ENCODE measurements around the gene PARP15. TPM values are rescaled to one million over a fixed set of nuclear protein-coding genes. Genes with fewer than 3 reads are reported as not detected.
A peak's percentile ranks its signal among the peaks of the same experiment; 100 is the strongest.
"Not testable (repeated sequence)": the region's sequence is repeated elsewhere in the genome, so short reads cannot be mapped to it uniquely, and the experiment has no call there.

PARP15 gene
- total RNA-seq, 1 experiment from 2014 or later: 0.28 TPM

DNA sequence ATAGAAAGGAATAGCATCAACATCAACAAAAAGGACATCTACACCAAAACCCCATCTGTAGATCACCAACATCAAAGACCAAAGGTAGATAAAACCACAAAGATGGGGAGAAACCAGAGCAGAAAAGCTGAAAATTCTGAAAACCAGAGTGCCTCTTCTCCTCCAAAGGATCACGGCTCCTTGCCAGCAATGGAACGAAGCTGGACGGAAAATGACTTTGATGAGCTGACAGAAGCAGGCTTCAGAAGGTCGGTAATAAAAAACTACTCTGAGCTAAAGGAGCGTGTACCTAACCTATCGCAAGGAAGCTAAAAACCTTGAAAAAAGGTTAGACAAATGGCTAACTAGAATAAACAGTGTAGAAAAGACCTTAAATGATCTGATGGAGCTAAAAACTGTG lies 74.5 kb downstream of the PARP15 start:
- H3K9me3 ChIP-seq (replicated peaks); DNase-seq; H3K27me3 ChIP-seq; H3K36me3 ChIP-seq; H3K4me1 ChIP-seq; H3K4me3 ChIP-seq; H3K27ac ChIP-seq: not testable (repeated sequence)

DNA sequence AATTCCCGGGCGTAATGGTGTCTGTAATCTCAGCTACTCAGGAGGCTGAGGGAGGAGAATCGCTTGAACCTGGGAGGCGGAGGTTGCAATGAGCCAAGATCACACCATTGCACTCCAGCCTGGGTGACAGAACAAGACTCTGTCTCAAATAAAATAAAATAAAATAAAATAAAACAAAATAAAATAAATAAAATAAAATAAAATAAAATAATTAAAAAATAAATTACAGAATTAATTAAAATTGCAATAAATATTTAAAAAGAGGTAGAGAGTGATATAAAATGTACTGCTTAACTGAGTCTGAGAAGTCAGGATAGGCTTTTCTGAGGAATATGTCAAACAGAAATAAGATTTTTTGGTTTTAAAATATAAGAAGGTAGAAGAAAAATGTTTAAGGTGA lies 80.9 kb downstream of the PARP15 start:
- not testable (repeated sequence) for H3K27ac ChIP-seq; H3K9me3 ChIP-seq (replicated peaks); H3K36me3 ChIP-seq; H3K4me3 ChIP-seq; H3K27me3 ChIP-seq; H3K4me1 ChIP-seq; DNase-seq

DNA sequence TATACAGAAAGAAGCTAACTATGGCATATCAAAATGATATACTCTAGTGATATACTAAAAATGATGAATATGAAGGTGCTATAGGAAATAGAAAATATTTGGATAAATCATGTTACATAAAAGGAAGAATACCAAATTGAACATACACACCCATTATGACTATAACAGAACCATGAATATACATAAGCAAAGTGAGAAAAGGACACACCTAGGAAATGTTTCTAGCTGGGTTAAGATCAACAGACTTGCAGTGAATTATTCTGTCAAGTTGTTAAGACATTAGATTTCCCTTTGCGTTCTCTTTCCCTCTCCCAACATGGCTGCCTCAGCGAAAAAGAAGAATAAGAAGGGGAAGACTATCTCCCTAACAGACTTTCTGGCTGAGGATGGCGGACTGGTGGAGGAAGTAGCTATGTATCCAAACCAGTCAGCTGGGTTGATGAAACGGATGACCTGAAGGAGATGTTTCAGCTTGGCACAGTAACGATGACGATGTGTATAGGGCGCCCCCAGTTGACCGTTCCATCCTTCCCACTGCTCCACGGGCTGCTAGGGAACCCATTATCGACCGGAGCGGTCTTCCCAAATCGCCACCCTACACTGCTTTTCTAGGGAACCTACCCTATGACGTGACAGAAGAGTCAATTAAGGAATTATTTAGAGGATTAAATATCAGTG lies 83.0 kb downstream of the PARP15 start:
- peaks cover 6% of the 10 kb centered on the region for H3K4me1 ChIP-seq
- H3K36me3 ChIP-seq: no peaks in the 10 kb centered on the region
- H3K27me3 ChIP-seq: no peaks in the 10 kb centered on the region
- no peak for DNase-seq
- H3K9me3 ChIP-seq (replicated peaks): no peaks in the 10 kb centered on the region
- H3K4me3 ChIP-seq: no peak overlapping the region
- H3K27ac ChIP-seq: no peak overlapping the region

DNA sequence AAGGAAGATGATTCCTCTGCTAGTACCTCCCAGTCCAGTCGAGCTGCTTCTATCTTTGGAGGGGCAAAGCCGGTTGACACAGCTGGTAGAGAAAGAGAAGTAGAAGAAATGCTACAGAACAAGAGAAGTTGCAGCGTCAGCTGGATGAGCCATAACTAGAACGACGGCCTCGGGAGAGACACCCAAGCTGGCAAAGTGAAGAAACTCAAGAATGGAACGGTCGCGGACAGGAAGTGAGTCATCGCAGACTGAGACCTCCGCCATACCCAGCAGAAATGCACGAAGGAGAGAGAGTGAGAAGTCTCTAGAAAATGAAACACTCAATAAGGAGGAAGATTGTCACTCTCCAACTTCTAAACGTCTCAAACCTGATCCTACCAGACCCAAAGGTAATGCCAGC lies 84.2 kb downstream of the PARP15 start:
- Histone ChIP-seq H3K36me3 (no peaks in the 10 kb centered on the region), H3K27me3 (no peaks in the 10 kb centered on the region), H3K4me1 (peaks cover 14% of the 10 kb centered on the region), H3K27ac (no peak overlapping the region), H3K9me3 (replicated peaks) (no peaks in the 10 kb centered on the region), H3K4me3 (no peak overlapping the region)
- DNase-seq: no peak

DNA sequence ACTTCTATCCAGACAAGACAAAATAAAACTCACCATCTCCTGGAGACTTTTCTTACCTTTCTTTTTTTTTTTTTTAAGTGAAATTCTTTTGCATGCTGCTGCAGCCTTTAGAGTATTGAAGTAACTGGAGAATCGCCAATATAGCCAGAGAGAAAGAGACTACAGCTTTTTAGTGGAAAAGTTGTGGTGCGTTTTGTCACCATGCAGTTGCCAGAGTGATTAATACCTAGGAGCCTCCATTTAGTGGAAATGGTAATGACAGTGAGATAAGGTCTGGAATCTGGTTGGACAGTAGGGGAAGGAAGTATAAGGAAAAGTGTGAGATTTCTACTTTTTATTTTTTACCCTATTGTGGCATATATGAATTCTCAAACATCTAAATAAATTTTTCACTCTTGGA lies 85.1 kb downstream of the PARP15 start:
- no peaks in the 10 kb centered on the region for H3K36me3 ChIP-seq
- H3K4me1 ChIP-seq: peaks cover 14% of the 10 kb centered on the region
- no peak overlapping the region for H3K4me3 ChIP-seq
- H3K9me3 ChIP-seq (replicated peaks): no peaks in the 10 kb centered on the region
- H3K27me3 ChIP-seq: no peaks in the 10 kb centered on the region
- H3K27ac ChIP-seq: no peak overlapping the region
- DNase-seq: no peak

DNA sequence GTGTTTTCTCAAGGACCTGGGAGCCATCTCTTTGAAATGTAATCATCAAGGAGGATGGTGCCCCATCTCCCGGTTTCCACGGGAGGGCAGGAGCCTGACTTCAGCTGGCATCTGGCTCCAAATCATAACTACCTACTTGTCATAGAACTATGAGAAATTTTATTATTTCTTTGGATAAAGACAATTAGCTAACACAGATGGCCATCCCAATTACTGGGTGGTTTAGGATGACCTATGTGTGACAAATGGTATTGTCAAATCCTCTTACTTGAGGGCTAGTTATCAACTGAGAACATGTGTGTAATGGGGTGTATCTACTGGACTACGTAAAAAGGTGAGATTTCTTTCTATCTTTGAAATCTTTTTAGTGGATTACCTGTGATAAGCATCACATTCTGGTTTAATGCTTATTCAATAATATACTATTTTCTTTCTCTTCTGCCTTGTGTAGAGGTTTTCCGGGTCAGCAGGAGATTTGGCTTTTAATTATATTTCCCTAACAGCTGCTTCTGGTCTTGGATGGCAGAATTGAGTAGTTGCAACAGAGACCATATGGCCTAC lies 87.9 kb downstream of the PARP15 start:
- peak overlapping the region; percentile 25 for H3K27ac ChIP-seq

DNA sequence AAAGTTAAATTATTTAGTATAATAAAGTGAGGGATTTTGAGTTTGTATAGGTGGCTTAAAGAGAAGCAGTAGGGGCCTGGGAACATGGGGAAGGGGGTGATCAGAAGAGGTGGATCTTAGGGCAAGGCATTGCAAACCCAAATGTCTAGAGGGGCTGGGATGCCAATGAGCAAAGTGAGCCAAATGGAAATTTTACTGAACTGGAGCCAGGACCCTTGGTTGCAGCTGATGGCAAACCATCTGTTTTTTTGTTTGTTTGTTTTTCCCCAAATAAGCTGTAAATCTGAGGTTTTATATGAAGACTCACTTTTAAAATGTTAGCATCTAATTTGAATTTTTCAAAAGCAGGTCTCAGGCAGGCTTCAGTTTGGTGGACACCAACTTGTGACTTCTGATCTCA lies 88.4 kb downstream of the PARP15 start:
- Histone ChIP-seq H3K4me1 (peaks cover 14% of the 10 kb centered on the region), H3K4me3 (no peak overlapping the region), H3K9me3 (replicated peaks) (no peaks in the 10 kb centered on the region)

More for the DNA sequence above, 87.9 kb downstream of the PARP15 start:
- Histone ChIP-seq H3K27me3 (no peaks in the 10 kb centered on the region), H3K4me3 (no peak overlapping the region), H3K4me1 (peaks cover 14% of the 10 kb centered on the region), H3K9me3 (replicated peaks) (no peaks in the 10 kb centered on the region), H3K36me3 (no peaks in the 10 kb centered on the region)
- peak; percentile 22 to 59 for DNase-seq

DNA sequence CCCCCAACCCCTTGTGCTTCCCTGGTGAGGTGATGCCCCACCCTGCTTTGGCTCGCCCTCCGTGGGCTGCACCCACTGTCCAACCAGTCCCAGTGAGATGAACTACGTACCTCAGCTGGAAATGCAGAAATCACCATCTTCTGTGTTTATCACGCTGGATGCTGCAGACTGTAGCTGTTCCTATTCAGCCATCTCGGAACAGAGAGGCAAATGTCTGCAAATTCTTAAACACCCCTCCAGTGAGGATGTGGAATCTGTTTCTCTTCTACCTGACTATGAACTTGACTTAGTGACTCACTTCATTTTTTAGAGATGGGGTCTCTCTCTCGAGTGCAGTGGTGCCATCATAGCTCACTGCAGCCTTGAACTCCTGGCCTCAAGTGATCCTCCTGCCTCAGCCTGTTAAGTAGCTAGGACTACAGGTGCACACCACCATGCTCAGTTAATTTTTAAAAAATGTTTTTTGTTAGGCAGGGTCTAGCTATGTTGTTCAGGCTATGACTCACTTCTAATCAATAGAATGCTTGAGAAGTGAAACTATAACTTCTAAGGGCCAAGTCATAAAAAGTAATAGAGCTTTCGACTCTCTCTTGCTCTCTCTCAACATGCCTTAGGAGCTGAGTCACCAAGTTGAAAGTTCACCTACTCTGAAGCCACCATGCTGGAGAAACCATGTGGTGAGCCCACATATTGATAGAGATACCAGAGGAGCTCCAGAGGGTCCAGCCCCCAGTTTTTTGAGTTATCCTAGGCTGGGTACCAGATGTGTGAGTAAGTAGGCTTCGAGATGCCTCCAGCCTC lies 91.7 kb downstream of the PARP15 start:
- H3K27me3 ChIP-seq: no peaks in the 10 kb centered on the region
- no peak for DNase-seq

More for the DNA sequence above, 88.4 kb downstream of the PARP15 start:
- Histone ChIP-seq H3K27ac (peak overlapping the region; percentile 25), H3K27me3 (no peaks in the 10 kb centered on the region), H3K36me3 (no peaks in the 10 kb centered on the region)
- no peak for DNase-seq

DNA sequence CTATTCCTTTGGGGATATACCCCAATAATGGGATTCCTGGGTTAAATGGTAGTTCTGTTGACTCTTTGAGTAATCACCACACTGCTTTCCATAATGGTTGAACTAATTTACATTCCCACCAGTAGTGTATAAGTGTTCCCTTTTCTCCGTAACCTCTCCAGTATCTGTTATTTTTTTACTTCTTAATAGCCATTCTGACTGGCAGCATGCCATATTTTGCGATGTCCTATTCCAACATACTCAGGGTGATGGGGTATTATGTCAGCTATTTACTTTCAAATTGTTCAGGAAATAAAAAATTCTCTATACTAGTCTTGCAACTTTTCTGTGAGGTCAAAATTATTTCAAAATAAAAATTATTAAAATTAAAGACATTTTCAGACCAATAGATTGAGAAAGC lies 94.1 kb downstream of the PARP15 start:
- H3K4me1 ChIP-seq: no peaks in the 10 kb centered on the region
- H3K36me3 ChIP-seq: no peaks in the 10 kb centered on the region
- no peak overlapping the region for H3K27ac ChIP-seq
- DNase-seq: no peak
- no peak overlapping the region for H3K4me3 ChIP-seq
- H3K9me3 ChIP-seq (replicated peaks): no peaks in the 10 kb centered on the region
- H3K27me3 ChIP-seq: no peaks in the 10 kb centered on the region

More for the DNA sequence above, 91.7 kb downstream of the PARP15 start:
- H3K4me1 ChIP-seq: peaks cover 14% of the 10 kb centered on the region
- no peak overlapping the region for H3K4me3 ChIP-seq
- H3K27ac ChIP-seq: no peak overlapping the region
- H3K9me3 ChIP-seq (replicated peaks): no peaks in the 10 kb centered on the region
- no peaks in the 10 kb centered on the region for H3K36me3 ChIP-seq

DNA sequence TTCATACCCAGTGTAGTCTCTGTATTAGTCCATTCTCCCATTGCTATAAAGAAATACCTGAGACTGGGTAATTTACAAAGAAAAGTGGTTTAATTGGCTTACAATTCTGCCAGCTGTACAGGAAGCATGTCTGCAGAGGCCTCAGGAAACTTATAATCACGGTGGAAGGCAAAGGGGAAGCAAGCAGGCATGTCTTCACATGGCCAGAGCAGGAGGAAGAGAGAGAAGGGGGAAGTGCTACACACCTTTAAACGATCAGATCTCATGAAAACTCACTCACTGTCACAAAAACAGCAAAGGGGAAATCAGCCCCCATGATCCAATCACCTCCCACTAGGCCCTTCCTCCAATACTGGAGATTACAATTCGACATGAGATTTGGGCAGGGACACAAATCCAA lies 96.9 kb downstream of the PARP15 start:
- no peaks in the 10 kb centered on the region for H3K27me3 ChIP-seq
- DNase-seq: no peak
- no peaks in the 10 kb centered on the region for H3K9me3 ChIP-seq (replicated peaks)
- H3K4me3 ChIP-seq: no peak overlapping the region
- H3K27ac ChIP-seq: no peak overlapping the region
- no peaks in the 10 kb centered on the region for H3K36me3 ChIP-seq
- no peaks in the 10 kb centered on the region for H3K4me1 ChIP-seq

DNA sequence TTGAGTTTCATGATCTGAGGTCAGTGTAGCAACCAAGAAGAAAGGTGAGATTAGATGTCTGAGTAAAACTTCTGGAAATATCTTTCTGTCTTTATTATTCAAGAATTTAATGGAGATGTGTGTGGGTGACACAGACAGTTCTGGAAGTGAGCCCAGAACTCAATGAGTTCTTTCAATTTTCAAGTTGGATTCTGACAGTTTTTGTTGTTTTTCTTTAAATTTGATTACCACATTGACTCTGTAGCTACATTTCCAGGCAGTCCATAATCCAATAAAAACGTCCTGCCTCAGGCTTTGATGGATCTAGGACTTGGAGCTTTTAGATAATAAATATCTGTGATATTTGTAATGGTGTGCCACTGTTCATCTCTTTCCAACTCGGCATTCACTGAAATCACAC lies 99.3 kb downstream of the PARP15 start:
- Histone ChIP-seq H3K4me1 (no peaks in the 10 kb centered on the region), H3K36me3 (no peaks in the 10 kb centered on the region), H3K27ac (no peak overlapping the region), H3K4me3 (no peak overlapping the region), H3K9me3 (replicated peaks) (no peaks in the 10 kb centered on the region), H3K27me3 (no peaks in the 10 kb centered on the region)
- no peak for DNase-seq

DNA sequence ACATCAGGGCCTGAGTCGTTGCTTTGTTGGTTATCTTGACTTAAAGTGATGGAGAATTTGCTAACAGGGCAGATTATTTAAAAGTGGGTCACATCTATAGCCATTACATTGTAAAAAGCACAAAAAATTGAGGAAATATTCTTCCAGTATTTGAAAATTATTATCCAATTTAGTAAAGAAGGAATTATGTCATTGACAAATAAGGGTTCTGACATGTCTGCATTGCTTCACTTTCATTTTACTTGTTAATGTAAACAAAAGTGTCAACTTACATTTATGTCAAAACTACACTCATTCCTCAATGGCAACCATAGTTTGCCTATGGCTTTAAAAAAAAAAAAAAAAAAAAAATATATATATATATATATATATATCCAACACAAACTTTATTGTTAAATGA lies 99.8 kb downstream of the PARP15 start:
- Histone ChIP-seq H3K4me1 (no peaks in the 10 kb centered on the region), H3K27ac (no peak overlapping the region), H3K27me3 (no peaks in the 10 kb centered on the region), H3K36me3 (no peaks in the 10 kb centered on the region), H3K9me3 (replicated peaks) (no peaks in the 10 kb centered on the region), H3K4me3 (no peak overlapping the region)
- no peak for DNase-seq

DNA sequence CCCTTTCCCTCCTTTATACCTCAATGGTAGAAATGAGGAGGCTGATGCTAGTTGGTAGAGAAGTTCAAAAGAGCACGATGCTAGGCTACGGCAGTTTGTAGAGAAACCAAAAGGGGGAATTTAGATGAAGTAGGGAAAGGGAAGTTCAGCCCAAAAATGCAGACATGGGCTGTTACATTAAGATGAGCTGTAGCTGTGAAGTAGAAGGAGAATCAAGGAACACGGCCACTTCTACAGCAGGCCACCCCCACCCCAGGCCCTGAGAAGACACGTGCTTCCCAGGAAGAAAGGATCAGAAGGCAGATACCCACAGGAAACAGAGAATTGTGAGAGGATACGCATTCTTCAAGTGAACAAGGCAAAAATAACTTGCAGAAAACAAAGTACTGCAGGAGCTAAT lies 101.1 kb downstream of the PARP15 start:
- H3K27me3 ChIP-seq: no peaks in the 10 kb centered on the region
- no peaks in the 10 kb centered on the region for H3K36me3 ChIP-seq
- H3K9me3 ChIP-seq (replicated peaks): no peaks in the 10 kb centered on the region
- H3K4me1 ChIP-seq: no peaks in the 10 kb centered on the region
- no peak overlapping the region for H3K4me3 ChIP-seq
- no peak for DNase-seq
- no peak overlapping the region for H3K27ac ChIP-seq

DNA sequence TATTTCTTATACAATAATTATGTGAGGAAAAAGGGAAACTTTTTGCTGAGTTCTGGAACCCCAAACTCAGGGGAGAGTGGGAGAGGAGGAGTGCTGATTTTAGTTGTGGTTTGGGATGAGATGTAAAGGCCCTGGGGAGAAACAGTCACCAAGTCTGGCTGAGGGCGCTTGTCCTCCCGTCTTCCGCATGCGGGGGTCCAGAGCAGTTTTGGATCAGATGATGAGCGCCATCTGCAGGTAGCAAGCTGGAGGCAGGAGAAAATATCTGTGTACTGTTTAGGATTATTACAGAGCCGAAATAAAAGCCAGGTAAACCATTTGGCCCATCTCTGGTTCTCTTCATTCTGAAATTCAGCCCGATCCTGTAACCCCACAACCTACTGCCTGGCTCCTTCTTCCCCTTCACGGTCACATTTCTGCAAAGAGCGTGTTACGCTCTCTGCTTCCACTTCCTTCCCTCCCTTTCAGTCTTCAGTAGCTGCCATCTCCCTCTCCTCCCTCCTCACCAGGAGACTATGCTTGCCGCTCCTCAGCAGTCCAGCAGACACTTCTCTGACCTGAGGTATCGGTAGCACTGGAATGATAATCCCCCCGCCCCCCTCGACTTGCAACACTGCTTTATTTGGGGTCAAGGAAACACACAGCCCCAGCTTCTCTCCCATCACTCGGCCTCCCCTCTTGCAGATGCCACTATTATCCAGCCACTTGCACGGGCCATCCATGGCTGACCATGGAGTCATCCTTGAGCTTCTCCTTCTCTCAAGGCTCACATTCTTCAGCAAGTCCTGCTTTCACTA lies 101.8 kb downstream of the PARP15 start:
- peak; percentile 76 to 86 for DNase-seq
- H3K36me3 ChIP-seq: no peaks in the 10 kb centered on the region
- no peaks in the 10 kb centered on the region for H3K9me3 ChIP-seq (replicated peaks)
- H3K27me3 ChIP-seq: no peaks in the 10 kb centered on the region
- H3K4me1 ChIP-seq: no peaks in the 10 kb centered on the region
- H3K4me3 ChIP-seq: peak overlapping the region; percentile 46
- H3K27ac ChIP-seq: no peak overlapping the region
